K562 treated with DMSO at 1 percent for 4 hours (cell line): ENCODE measurements around the gene TCHHL1. TPM values are rescaled to one million over a fixed set of nuclear protein-coding genes. Genes with fewer than 3 reads are reported as not detected.

Experiments used
- total RNA-seq: library from RNA; unstranded; fragments of 300-600 nt; gene quantifications from 2 replicates; pipeline ENCODE4 v1.2.3, GENCODE V29; 2022; ENCODE audit not compliant: insufficient read depth

Gene TCHHL1
- not detected in 2 replicates for total RNA-seq

DNA sequence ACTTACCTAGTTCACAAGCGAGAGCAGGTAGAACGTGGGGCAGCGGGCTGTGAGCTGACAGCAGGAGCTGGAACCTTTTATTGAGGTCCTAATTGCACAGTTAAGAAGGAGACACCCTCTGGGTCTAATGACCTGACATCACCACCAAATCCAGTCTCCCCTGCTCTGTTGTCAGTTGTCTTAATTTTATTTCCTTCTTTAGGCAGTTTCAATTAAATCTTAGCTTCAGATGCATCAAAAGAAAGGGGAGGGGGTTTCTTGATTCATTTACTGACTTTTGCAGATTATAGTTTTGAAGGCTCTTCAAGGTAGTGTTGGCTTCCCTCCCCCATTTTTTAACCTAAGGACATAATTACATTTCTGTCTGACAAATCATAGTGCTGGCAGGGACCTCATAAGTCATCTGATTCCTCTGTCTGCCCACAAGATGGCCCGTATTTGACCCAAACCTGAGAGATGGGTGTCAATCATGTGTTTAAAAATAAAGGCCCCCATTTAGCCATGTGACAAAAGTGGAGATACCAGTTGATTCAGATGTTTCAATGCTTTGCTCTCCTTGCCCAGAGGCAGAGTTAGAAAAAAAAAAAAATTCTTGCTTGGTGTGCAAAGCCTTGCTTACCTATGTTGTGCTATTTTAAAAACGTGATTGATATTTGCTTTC is at the start of gene TCHHL1:
TSS of gene TCHHL1 (minus strand) at position 51 of the 661 bp plus-strand sequence. CDS start 921 bp downstream, outside the sequence.

DNA sequence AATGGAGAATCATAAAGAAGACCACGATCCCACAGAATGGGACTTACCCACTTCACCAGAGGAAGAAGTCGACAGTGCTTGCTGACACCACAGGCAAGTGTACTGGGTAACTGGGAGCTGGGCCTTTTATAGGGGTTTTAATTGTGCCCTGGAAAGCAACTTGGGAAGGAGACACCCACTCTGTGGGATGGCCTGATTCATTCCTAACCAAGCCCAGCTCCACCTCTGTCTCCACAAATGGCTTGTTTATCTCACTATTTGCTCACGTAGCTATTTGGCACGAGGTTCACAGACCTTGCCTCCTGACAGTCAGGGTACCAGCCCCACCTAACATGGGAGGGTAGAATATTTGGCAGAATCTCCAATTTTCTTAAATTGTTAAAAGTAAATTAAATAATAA is 26.5 kb upstream of the TCHHL1 start, which contains the start of gene TCHH:
TSS of gene TCHH (minus strand) at position 101 of the 400 bp plus-strand sequence. CDS start 1,364 bp downstream, outside the sequence.

DNA sequence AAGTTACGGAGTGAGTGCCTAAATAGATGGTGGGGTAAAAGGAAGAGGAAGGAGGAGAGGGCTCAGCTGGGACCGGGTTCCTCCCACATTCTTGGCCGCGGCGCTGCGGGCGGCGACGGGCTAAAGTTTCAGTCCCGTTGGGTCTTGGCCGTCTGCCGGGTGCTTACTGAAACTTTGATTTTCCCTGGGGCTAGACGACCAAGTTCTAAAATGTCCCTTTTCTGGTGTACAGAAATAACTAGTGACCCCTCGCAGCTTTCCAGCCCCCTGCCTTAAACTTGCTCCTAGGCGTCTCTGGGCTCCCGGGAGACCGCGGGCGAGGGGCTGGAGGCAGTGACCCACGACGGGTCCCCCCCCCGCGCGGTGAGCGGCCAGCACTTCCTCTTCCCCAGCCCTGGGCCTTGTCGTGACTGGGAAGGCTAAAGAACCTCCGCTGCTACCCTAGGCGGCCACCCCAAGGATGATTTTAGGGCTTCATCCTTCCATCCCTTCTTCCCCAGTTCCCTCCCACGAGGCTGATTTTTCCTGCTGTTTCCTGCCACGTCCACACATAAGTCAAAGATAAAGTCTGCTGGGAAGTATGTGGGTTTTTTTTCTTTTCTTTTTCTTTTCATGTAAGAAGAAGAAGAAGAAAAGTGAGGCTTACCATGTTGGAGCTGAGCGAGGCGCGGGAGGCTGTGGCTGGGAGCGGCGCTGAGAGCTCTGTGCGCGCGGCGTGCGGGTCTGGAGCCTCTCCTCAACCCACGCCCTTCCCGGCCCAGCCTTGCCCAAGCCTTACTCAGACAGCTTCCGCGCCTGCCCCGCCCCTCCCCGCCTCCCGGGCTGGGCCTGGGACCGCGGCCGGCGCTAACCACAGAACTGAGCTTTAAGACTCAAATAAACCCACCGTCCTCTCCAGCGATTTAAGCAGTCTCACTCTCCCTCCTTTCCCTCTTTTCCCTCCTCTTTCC is 52.3 kb downstream of the TCHHL1 start, which contains the start of gene S100A11:
TSS of gene S100A11 (minus strand) at position 738 of the 950 bp plus-strand sequence. CDS start at position 649, 89 bp downstream.

Other genes starting within 250 kb of the TCHHL1 start
- not detected in 2 replicates for gene C2CD4D, start 249.2 kb downstream of the TCHHL1 start, total RNA-seq
- gene THEM5, start 235.4 kb downstream of the TCHHL1 start, total RNA-seq = not detected in 2 replicates
- 16.5 and 18.7 TPM in 2 replicates for gene THEM4, start 179.6 kb downstream of the TCHHL1 start, total RNA-seq
- gene S100A10, start 95.2 kb downstream of the TCHHL1 start, total RNA-seq = not detected in 2 replicates
- 490 and 598 TPM in 2 replicates for gene S100A11, start 52.1 kb downstream of the TCHHL1 start, total RNA-seq
- gene TCHH, start 26.4 kb upstream of the TCHHL1 start, total RNA-seq = not detected in 2 replicates
- gene RPTN, start 70.2 kb upstream of the TCHHL1 start, total RNA-seq = not detected in 2 replicates
- gene HRNR, start 135.1 kb upstream of the TCHHL1 start, total RNA-seq = not detected in 2 replicates
- not detected in 2 replicates for gene FLG, start 236.2 kb upstream of the TCHHL1 start, total RNA-seq